Psoas muscle (tissue), 8 donors: ENCODE results near the gene COL20A1. TPM values are rescaled to one million over a fixed set of nuclear protein-coding genes. Genes with fewer than 3 reads are reported as not detected.
"Not testable (repeated sequence)": the region's sequence is repeated elsewhere in the genome, so short reads cannot be mapped to it uniquely, and the experiment has no call there.

Experiments used
- ATAC-seq, 4 donors: fragments of 200-7000 bp; cut with Tn5 transposase; one replicate each; pipeline ENCODE4 v1.9.1; 2020; ENCODE audit warnings: moderate library complexity in 3 of 4, mild to moderate bottlenecking in 2 of 4
- DNase-seq, 2 donors: peaks; one replicate each; pipeline ENCODE4 v3.0.0-alpha.2; 2020
- H3K27ac ChIP-seq: fragments of 200-600 bp; one replicate; pipeline ENCODE4 v1.8.0; 2022
- H3K27me3 ChIP-seq, 3 donors: fragments of 200-600 bp in 1 of 3; one replicate each; pipeline versions ENCODE4 v1.6.1 to v1.8.0; 2013 to 2022; ENCODE audit warnings: low read length in 2 of 3, mild to moderate bottlenecking in 2 of 3, moderate library complexity in 1 of 3; ENCODE audit not compliant: insufficient read depth in 3 of 3
- H3K36me3 ChIP-seq, 2 donors: fragments of 200-600 bp in 1 of 2; one replicate each; pipeline versions ENCODE4 v1.6.1 to v1.8.0; 2013 to 2022; ENCODE audit warnings: low read depth in 1 of 2, mild to moderate bottlenecking in 1 of 2, moderate library complexity in 1 of 2; ENCODE audit not compliant: insufficient read depth in 1 of 2
- H3K4me1 ChIP-seq: fragments of 200-600 bp; one replicate; pipeline ENCODE4 v1.8.0; 2022
- H3K4me3 ChIP-seq: fragments of 200-600 bp; one replicate; pipeline ENCODE4 v1.8.0; 2022; ENCODE audit warnings: mild to moderate bottlenecking
- H3K9me3 ChIP-seq: fragments of 200-600 bp; one replicate; pipeline ENCODE4 v1.8.0; 2022
- WGBS, 3 donors: extraction: QIAGEN DNeasy Blood & Tissue Kit; methylation state at CpG; one replicate each; pipeline versions ENCODE4 v1.1.6 to v1.1.7; 2013; 5-methylcytosine and 5-hydroxymethylcytosine counted together
- intact Hi-C, 2 donors: fragments of 100-400 bp; cut with DNase I; formaldehyde crosslinking; loops; one replicate each; pipeline versions ENCODE4 v1.11.0 to v1.14.2; 2022
- polyA plus RNA-seq, 3 donors: library from polyadenylated mRNA; stranded (reverse); fragments of 200-250 nt; gene quantifications; one replicate each; pipeline ENCODE4 v1.2.3, GENCODE V29; 2013
- total RNA-seq, 4 donors: library from RNA; stranded (reverse); fragmentation: NEBNext Ultra II Directional in 2 of 4; extraction: Animal tissue kit (Norgen Biotek cat#: 25700) in 2 of 4; gene quantifications; one replicate each; pipeline versions ENCODE4 v1.2.1 to v1.2.4, GENCODE V29; 2021 to 2023
- TF ChIP-seq, protein P1 (sequence below): fragments of 200-600 bp; IDR thresholded peaks from one replicate; pipeline ENCODE4 v1.8.0; 2022; ENCODE audit warnings: antibody characterized with exemption
- donor health status: healthy with polysubstance abuse.
- donor health status: DM: no; HTN: no; CAD: no; lungs with moderate emphysema.
- donor health status: Bipolar disorder and iron deficiency.
- donor health status: healthy.
- donor health status: DM: yes; HTN: yes; CAD: no.
- donor health status: DM: no; HTN: no; CAD: no.
- donor health status: DM: no; HTN: no; CAD: no.
- donor health status: DM: yes; HTN: yes; CAD: no.

Gene COL20A1
- total and polyA plus RNA-seq, 7 donors, result 0.08 to 0.09 TPM; not detected in 5

DNA sequence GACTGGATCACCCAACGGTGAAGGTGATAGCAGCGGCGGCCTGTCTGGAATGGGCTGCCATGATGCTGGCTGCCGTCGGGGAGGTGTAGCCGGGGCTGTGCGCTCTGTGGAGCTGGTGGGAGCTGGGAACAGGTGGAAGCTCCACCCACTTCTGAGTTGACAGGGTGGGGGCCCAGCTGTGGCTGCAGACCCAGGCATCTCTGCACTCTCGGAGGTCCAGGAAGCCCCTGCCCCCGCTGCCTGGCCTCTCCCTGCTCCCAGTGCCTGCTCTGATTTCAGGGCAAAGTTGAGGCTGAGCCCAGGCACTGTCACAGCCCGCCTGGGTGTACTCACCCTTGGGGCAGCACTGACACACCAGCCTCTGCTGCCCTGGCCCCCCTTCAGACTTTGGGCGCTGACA, 86.3 kb downstream of the COL20A1 start:
- Histone ChIP-seq H3K4me1 (no peaks in the 10 kb centered on the region), H3K9me3 (no peaks in the 10 kb centered on the region), H3K4me3 (no peak overlapping the region), H3K36me3 (no peaks in the 10 kb centered on the region), H3K27ac (no peak overlapping the region), H3K27me3 (peaks cover 0 to 72% (median 5%) of the 10 kb centered on the region in 3 donors)
- DNase-seq (no peak), ATAC-seq (no peak)
- intact Hi-C loops, result no loop called here
- TF ChIP-seq, protein P1, sequence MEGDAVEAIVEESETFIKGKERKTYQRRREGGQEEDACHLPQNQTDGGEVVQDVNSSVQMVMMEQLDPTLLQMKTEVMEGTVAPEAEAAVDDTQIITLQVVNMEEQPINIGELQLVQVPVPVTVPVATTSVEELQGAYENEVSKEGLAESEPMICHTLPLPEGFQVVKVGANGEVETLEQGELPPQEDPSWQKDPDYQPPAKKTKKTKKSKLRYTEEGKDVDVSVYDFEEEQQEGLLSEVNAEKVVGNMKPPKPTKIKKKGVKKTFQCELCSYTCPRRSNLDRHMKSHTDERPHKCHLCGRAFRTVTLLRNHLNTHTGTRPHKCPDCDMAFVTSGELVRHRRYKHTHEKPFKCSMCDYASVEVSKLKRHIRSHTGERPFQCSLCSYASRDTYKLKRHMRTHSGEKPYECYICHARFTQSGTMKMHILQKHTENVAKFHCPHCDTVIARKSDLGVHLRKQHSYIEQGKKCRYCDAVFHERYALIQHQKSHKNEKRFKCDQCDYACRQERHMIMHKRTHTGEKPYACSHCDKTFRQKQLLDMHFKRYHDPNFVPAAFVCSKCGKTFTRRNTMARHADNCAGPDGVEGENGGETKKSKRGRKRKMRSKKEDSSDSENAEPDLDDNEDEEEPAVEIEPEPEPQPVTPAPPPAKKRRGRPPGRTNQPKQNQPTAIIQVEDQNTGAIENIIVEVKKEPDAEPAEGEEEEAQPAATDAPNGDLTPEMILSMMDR, result no peak
- WGBS, 3 donors, result 78 to 80% (median 79%) methylated on average over 11 of the region's 11 CpGs

DNA sequence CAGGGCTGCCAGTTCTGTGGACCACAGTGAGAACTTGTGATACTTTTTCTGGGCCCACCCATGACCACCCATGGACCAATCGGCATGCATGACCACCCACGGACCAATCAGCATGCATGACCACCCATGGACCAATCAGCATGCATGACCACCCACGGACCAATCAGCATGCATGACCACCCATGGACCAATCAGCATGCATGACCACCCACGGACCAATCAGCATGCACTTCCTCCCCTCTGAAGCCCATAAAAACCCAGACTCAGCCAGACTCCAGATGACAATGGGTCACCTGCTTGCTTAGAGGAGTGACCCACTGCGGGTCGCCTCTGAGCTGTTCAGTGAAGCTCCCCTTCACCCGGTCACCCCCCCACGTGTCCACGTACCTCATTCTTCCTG, 86.9 kb downstream of the COL20A1 start:
- H3K4me1 ChIP-seq, ATAC-seq, H3K9me3 ChIP-seq, DNase-seq, H3K36me3 ChIP-seq, H3K4me3 ChIP-seq, H3K27ac ChIP-seq: not testable (repeated sequence)
- intact Hi-C loops, result loop anchor here (5.0 to 10.0 kb wide), 3 partner anchors 73 to 325 kb away; no protein-coding TSS in a partner anchor
- 79 to 83% (median 83%) methylated on average over 9 of the region's 9 CpGs for WGBS, 3 donors
- peaks cover 0 to 68% (median 5%) of the 10 kb centered on the region in 3 donors for H3K27me3 ChIP-seq

DNA sequence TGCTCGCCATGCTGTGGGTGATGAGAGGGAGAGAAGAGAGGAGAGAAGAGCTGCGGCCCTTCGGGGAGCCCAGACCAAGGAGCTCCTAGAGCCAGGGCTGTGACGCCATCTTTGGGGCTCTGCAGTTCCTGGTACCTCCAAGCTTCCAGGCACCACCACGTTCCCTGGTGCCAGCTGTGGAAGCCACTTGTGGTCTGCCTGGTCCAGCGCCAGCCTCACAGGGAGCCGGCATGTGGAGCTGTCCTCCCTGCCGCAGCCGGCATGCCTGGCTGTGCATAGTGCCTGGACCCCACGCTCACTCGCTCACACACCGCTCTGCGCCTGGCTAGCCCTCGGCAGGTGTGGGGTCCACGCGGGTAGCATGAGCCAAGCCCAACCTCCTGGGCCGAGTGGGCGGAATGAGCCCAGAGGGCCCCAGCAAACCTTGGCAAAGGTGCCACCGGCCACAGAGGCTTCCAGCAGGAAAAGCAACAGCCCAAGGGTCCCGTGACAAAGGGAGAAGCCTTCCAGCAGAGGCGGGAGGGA, 87.4 kb downstream of the COL20A1 start:
- Histone ChIP-seq H3K27me3 (peaks cover 0 to 64% (median 5%) of the 10 kb centered on the region in 3 donors), H3K36me3 (no peaks in the 10 kb centered on the region), H3K4me1 (no peaks in the 10 kb centered on the region), H3K27ac (no peak overlapping the region), H3K4me3 (no peak overlapping the region), H3K9me3 (peaks cover 5% of the 10 kb centered on the region)
- WGBS, 3 donors, result 63 to 73% (median 68%) methylated on average over 21 of the region's 21 CpGs
- TF ChIP-seq, protein P1, result no peak
- ATAC-seq, result no peak
- DNase-seq, result no peak
- intact Hi-C loops, result loop anchor here (5.0 to 10.0 kb wide), 3 partner anchors 73 to 326 kb away; no protein-coding TSS in a partner anchor

DNA sequence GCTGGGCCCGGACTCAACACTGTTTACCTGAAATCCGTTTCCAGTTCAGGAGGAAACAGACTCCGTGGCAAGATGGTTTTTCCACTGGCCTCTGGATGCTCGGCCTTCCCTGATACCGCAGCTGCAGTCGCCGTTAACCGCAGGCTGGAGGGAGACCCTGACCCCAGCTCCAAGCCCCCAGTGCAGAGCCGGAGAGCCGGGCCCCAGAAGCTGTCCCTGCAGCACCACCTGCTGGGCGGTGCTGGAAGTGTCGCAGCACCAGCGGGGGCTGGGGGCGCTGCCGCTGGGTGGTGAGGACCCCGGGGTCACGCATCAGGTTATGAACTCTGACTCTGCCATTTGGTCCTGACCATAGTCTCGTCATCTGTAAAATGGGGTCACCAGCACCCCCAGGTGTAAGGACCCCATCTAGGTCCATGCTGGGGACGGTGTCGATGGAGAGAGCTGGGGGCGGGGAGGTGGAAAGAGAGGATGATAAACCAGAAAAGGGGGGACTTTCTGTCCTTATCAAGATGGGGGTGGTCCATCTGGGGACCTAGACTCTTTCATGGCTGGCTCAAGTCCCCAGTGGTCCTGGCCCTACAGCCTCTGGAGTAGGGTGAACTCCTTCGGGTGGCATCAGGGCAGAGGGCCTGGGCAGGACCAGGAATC, 88.9 kb downstream of the COL20A1 start:
- TF ChIP-seq, protein P1, result peak; percentile 88
- no peaks in the 10 kb centered on the region for H3K4me1 ChIP-seq
- H3K4me3 ChIP-seq, result no peak overlapping the region
- H3K9me3 ChIP-seq, result peaks cover 10% of the 10 kb centered on the region
- ATAC-seq (peak; percentile 44 to 63 (median 62)), DNase-seq (no peak)
- 19 to 20% (median 19%) methylated on average over 22 of the region's 22 CpGs for WGBS, 3 donors
- no peak overlapping the region for H3K27ac ChIP-seq
- H3K27me3 ChIP-seq, result peaks cover 0 to 55% (median 5%) of the 10 kb centered on the region in 3 donors
- no peaks in the 10 kb centered on the region for H3K36me3 ChIP-seq
- intact Hi-C loops, result loop anchor here (1.0 to 10.0 kb wide), 4 partner anchors 73 to 327 kb away; no protein-coding TSS in a partner anchor

DNA sequence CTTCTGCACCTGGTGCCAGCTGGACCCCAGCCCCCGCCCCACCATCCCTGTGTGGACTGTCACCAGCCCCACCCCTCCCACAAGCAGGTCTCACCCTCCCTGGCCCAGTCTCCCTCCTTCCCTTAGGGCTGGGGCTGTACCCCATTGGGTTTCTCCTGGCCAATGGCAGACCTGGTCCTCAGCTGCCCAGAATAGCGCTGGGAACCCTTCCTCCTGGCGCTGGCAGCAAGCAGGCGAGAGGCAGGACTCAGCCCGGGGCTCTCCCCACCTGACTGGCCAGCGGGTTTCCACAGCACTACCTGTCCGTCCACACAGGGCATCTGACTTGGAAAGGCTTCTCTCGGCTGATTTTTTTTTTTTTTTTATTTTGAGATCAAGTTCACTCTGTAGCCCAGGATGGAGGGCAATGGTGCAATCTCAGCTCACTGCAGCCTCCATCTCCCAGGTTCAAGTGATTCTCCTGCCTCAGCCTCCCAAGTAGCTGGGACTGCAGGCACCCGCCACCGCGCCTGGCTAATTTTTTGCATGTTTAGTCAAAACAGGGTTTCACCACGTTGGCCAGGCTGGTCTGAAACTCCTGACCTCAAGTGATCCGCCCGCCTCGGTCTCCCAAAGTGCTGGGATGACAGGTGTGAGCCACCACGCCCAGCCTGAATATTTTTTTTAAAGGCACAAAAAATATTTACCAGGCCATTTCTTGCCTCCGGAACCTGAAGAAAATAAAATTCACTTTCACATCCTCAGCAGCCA, 89.7 kb downstream of the COL20A1 start:
- H3K36me3 ChIP-seq, result no peaks in the 10 kb centered on the region
- H3K27me3 ChIP-seq, result peaks cover 0 to 47% (median 4%) of the 10 kb centered on the region in 3 donors
- H3K4me1 ChIP-seq, result no peaks in the 10 kb centered on the region
- H3K27ac ChIP-seq, result no peak overlapping the region
- TF ChIP-seq, protein P1, result no peak
- H3K9me3 ChIP-seq, result peaks cover 10% of the 10 kb centered on the region
- DNase-seq (no peak), ATAC-seq (no peak)
- no peak overlapping the region for H3K4me3 ChIP-seq
- intact Hi-C loops, result loop anchor here (5.0 to 10.0 kb wide), 3 partner anchors 75 to 328 kb away; no protein-coding TSS in a partner anchor
- WGBS, 3 donors, result 57 to 61% (median 59%) methylated on average over 17 of the region's 17 CpGs
